Frontal cortex (tissue), 4 donors: ENCODE measurements around the gene ARFRP1. TPM values are rescaled to one million over a fixed set of nuclear protein-coding genes. Genes with fewer than 3 reads are reported as not detected.

Experiments
- DNase-seq, 2 donors: peaks; one replicate each; pipeline ENCODE4 v3.0.0; 2012; ENCODE audit warnings: low spot score in 2 of 2
- FAIRE-seq: peaks from 2 replicates; lab custom pipeline; 2012; peaks lifted over from hg19 to GRCh38; lab: Jason Lieb, UNC
- total RNA-seq: library from RNA; depleted of rRNA; stranded (reverse); fragments of >200 nt; gene quantifications from one replicate; pipeline ENCODE4 v1.2.3, GENCODE V29; 2014
- donor health status: control.
- donor health status: control.
- donor health status: control.

The ARFRP1 gene
- 18.3 TPM for total RNA-seq

- FAIRE-seq (no peak), DNase-seq (peak; percentile 95 to 98)
These were observed at the start of gene ARFRP1, which contains the start of gene ZGPAT for GRCh38 chr20:63707558-63708300. Gene ARFRP1, minus strand, starts transcription at chr20:63707976. Its CDS starts 885 bp downstream, at chr20:63707091. Gene ZGPAT, plus strand, starts transcription at chr20:63708039. Its CDS starts 542 bp downstream, at chr20:63708581.

GRCh38 chr20:63756648-63756991 is 48.8 kb upstream of the ARFRP1 start:
- DNase-seq (no peak), FAIRE-seq (no peak)

GRCh38 chr20:63755933-63756647 is 48.3 kb upstream of the ARFRP1 start:
- DNase-seq (no peak), FAIRE-seq (no peak)

GRCh38 chr20:63754008-63754407 is 46.2 kb upstream of the ARFRP1 start:
- no peak for FAIRE-seq

GRCh38 chr20:63753381-63753780 is 45.6 kb upstream of the ARFRP1 start:
- FAIRE-seq (no peak), DNase-seq (no peak)

More at GRCh38 chr20:63754008-63754407, 46.2 kb upstream of the ARFRP1 start:
- DNase-seq, result no peak

- DNase-seq (peak in 1 of 2 donors; percentile 19), FAIRE-seq (no peak)
These were observed 44.8 kb upstream of the ARFRP1 start for GRCh38 chr20:63752411-63753101.

GRCh38 chr20:63751471-63752271 is 43.9 kb upstream of the ARFRP1 start:
- FAIRE-seq, result no peak
- peak in 1 of 2 donors; percentile 34 for DNase-seq

- FAIRE-seq (no peak), DNase-seq (peak in 1 of 2 donors; percentile 17)
These were observed 43.2 kb upstream of the ARFRP1 start for GRCh38 chr20:63750807-63751470.

- FAIRE-seq, result no peak
- peak in 1 of 2 donors; percentile 37 for DNase-seq
These were observed 42.1 kb upstream of the ARFRP1 start for GRCh38 chr20:63749597-63750508.

- no peak for FAIRE-seq
- peak in 1 of 2 donors; percentile 31 for DNase-seq
These were observed 41.1 kb upstream of the ARFRP1 start for GRCh38 chr20:63748934-63749270.

- peak; percentile 22 to 36 for DNase-seq
- no peak for FAIRE-seq
These were observed 40.5 kb upstream of the ARFRP1 start for GRCh38 chr20:63748070-63748933.

GRCh38 chr20:63747622-63748069 is 39.9 kb upstream of the ARFRP1 start:
- FAIRE-seq, result no peak
- DNase-seq, result peak; percentile 20 to 45

- no peak for FAIRE-seq
- peak; percentile 14 to 34 for DNase-seq
These were observed 39.1 kb upstream of the ARFRP1 start for GRCh38 chr20:63746751-63747315.

- peak in 1 of 2 donors; percentile 18 for DNase-seq
- no peak for FAIRE-seq
These were observed 38.4 kb upstream of the ARFRP1 start for GRCh38 chr20:63745961-63746731.

- peak in 1 of 2 donors; percentile 28 for DNase-seq
- no peak for FAIRE-seq
These were observed 37.6 kb upstream of the ARFRP1 start for GRCh38 chr20:63745424-63745805.
